NK-92 (cell line): ENCODE results near the gene TRIM15.
"Not testable (repeated sequence)": the region's sequence is repeated elsewhere in the genome, so short reads cannot be mapped to it uniquely, and the experiment has no call there.

ENCODE experiments used
- DNase-seq: peaks from one replicate; lab custom pipeline; 2025; ENCODE audit not compliant: unreplicated experiment; lab: John Stamatoyannopoulos, UW

Gene TRIM15

GRCh38 chr6:30160785-30161531 is 2.4 kb upstream of the TRIM15 start, which contains the start of gene TRIM10:
TRIM10 (minus strand) TSS chr6:30161211; CDS start chr6:30160858, 353 bp downstream.
- DNase-seq: no peak

GRCh38 chr6:30162265-30163089 is 869 bp upstream of the TRIM15 start:
- no peak for DNase-seq

GRCh38 chr6:30163918-30164654 is 740 bp downstream of the TRIM15 start:
- DNase-seq: no peak

- no peak for DNase-seq
Observed at GRCh38 chr6:30164714-30165113, 1.4 kb downstream of the TRIM15 start.

GRCh38 chr6:30165238-30165637 is 1.9 kb downstream of the TRIM15 start:
- not testable (repeated sequence) for DNase-seq

GRCh38 chr6:30167101-30167500 is 3.8 kb downstream of the TRIM15 start:
- no peak for DNase-seq

GRCh38 chr6:30168741-30169140 is 5.4 kb downstream of the TRIM15 start:
- no peak for DNase-seq

- DNase-seq: no peak
Observed at GRCh38 chr6:30169658-30170614, 6.6 kb downstream of the TRIM15 start.

- no peak for DNase-seq
Observed at GRCh38 chr6:30171677-30172471, 8.5 kb downstream of the TRIM15 start.

- no peak for DNase-seq
Observed at GRCh38 chr6:30172681-30173080, 9.3 kb downstream of the TRIM15 start.

GRCh38 chr6:30175765-30176164 is 12.4 kb downstream of the TRIM15 start:
- DNase-seq: no peak

- DNase-seq: no peak
Observed at GRCh38 chr6:30178837-30179236, 15.5 kb downstream of the TRIM15 start.

- DNase-seq: no peak
Observed at GRCh38 chr6:30180145-30180544, 16.8 kb downstream of the TRIM15 start.

- DNase-seq: no peak
Observed at GRCh38 chr6:30184417-30185031, 21.2 kb downstream of the TRIM15 start.

- DNase-seq: no peak
Observed at GRCh38 chr6:30185846-30186484, 22.6 kb downstream of the TRIM15 start.

- DNase-seq: no peak
Observed at GRCh38 chr6:30188541-30188940, 25.2 kb downstream of the TRIM15 start.

GRCh38 chr6:30192076-30192475 is 28.7 kb downstream of the TRIM15 start:
- no peak for DNase-seq

GRCh38 chr6:30194797-30195690 is 31.7 kb downstream of the TRIM15 start:
- no peak for DNase-seq
